DMS114 treated with DMSO at 0.1 percent for 48 hours (cell line): ENCODE results near the gene ADD3.

ENCODE experiments used
- DNase-seq: peaks from one replicate; lab custom pipeline; 2025; ENCODE audit not compliant: unreplicated experiment; lab: John Stamatoyannopoulos, UW

Gene ADD3

GRCh38 chr10:110144507-110144906 is 136.7 kb downstream of the ADD3 start:
- no peak for DNase-seq

- no peak for DNase-seq
Measured at GRCh38 chr10:110147961-110148360, 140.2 kb downstream of the ADD3 start.

- no peak for DNase-seq
Measured at GRCh38 chr10:110149259-110149658, 141.5 kb downstream of the ADD3 start.

- no peak for DNase-seq
Measured at GRCh38 chr10:110150046-110150445, 142.3 kb downstream of the ADD3 start.

GRCh38 chr10:110150981-110151380 is 143.2 kb downstream of the ADD3 start:
- DNase-seq = no peak

- no peak for DNase-seq
Measured at GRCh38 chr10:110151467-110151866, 143.7 kb downstream of the ADD3 start.

- no peak for DNase-seq
Measured at GRCh38 chr10:110151971-110152370, 144.2 kb downstream of the ADD3 start.

GRCh38 chr10:110153396-110153795 is 145.6 kb downstream of the ADD3 start:
- DNase-seq = no peak

- DNase-seq = no peak
Measured at GRCh38 chr10:110156046-110156445, 148.3 kb downstream of the ADD3 start.

- DNase-seq = no peak
Measured at GRCh38 chr10:110158051-110159005, 150.5 kb downstream of the ADD3 start.

GRCh38 chr10:110160081-110160480 is 152.3 kb downstream of the ADD3 start:
- no peak for DNase-seq

GRCh38 chr10:110160522-110160921 is 152.7 kb downstream of the ADD3 start:
- DNase-seq = no peak

GRCh38 chr10:110162741-110163145 is 155.0 kb downstream of the ADD3 start:
- no peak for DNase-seq

GRCh38 chr10:110163192-110163773 is 155.5 kb downstream of the ADD3 start:
- DNase-seq = no peak

GRCh38 chr10:110163841-110164240 is 156.1 kb downstream of the ADD3 start:
- no peak for DNase-seq

- DNase-seq = no peak
Measured at GRCh38 chr10:110165239-110165638, 157.5 kb downstream of the ADD3 start.

- no peak for DNase-seq
Measured at GRCh38 chr10:110167149-110167548, 159.4 kb downstream of the ADD3 start.

GRCh38 chr10:110168601-110169481 is 161.1 kb downstream of the ADD3 start:
- no peak for DNase-seq

- no peak for DNase-seq
Measured at GRCh38 chr10:110169586-110169985, 161.8 kb downstream of the ADD3 start.

GRCh38 chr10:110170142-110170971 is 162.6 kb downstream of the ADD3 start:
- no peak for DNase-seq

- DNase-seq = no peak
Measured at GRCh38 chr10:110171032-110171431, 163.2 kb downstream of the ADD3 start.
